ENCODE measurements around the gene COL4A2.

DNA sequence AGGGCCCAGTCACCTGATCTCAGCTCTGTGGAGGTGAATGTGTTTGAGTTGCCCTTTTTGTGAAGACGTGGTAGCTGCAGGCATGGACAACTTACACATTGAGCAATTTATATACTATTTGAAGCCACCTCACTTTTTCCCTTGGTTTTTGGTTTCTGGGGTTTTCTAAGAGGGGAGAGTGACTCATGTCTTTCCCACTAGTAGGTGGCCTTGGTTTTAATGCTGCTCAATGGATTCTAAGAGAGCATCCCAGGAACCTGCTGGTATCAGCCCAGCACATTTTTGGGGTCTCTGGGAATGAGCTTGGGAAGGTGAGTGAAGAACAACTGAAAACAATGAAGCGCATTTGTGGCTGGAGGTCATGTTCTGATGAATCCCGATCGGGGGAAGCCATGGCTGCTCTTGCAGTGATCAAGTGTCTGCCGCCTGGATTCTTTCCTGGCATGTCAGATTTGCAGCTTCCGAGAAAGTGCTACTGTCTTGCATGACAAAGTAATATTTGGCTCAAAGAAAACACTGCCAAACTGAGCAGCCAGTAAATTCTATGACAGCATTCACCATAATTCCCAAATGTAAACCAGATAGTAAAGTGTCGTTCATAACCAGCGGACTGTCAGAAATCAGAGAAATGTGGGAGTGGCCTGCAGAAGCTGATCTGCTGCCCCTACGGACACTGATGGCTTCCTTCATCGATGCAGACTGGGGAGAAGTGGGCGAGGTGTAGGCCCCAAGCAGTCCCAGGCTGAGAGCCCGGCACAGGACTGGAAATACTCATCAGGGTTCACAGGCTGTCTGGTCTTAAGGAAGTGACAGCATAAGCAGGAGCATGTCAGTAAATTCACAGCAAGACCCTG lies 98.7 kb downstream of the COL4A2 start:
- TF ChIP-seq, protein P1, sequence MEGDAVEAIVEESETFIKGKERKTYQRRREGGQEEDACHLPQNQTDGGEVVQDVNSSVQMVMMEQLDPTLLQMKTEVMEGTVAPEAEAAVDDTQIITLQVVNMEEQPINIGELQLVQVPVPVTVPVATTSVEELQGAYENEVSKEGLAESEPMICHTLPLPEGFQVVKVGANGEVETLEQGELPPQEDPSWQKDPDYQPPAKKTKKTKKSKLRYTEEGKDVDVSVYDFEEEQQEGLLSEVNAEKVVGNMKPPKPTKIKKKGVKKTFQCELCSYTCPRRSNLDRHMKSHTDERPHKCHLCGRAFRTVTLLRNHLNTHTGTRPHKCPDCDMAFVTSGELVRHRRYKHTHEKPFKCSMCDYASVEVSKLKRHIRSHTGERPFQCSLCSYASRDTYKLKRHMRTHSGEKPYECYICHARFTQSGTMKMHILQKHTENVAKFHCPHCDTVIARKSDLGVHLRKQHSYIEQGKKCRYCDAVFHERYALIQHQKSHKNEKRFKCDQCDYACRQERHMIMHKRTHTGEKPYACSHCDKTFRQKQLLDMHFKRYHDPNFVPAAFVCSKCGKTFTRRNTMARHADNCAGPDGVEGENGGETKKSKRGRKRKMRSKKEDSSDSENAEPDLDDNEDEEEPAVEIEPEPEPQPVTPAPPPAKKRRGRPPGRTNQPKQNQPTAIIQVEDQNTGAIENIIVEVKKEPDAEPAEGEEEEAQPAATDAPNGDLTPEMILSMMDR (conservative IDR thresholded peaks at IDR 0.05; ENCODE audit: low read depth, low read length): no peak
- TF ChIP-seq EZH2 (IDR thresholded peaks at IDR 0.05; ENCODE audit: low read length, unreplicated experiment): no peak
